Trophoblast cell (in vitro differentiated cells and primary cell): ENCODE results near the gene RAD51B.

Source experiments
- DNase-seq, 2 donors: peaks; one replicate each; pipeline ENCODE4 v3.0.0-alpha.2; 2016
- H2AFZ ChIP-seq: 2 replicates; pipeline ENCODE4 v1.6.1; 2013; ENCODE audit warnings: low read length, moderate library complexity, mild to moderate bottlenecking; ENCODE audit not compliant: insufficient read depth, poor library complexity
- H2AK5ac ChIP-seq: 2 replicates; pipeline ENCODE4 v1.6.1; 2013; ENCODE audit warnings: mild to moderate bottlenecking, low read length
- H2BK120ac ChIP-seq: 2 replicates; pipeline ENCODE4 v1.6.1; 2013; ENCODE audit warnings: low read length, mild to moderate bottlenecking, moderate library complexity; ENCODE audit not compliant: insufficient read depth, poor library complexity
- H2BK12ac ChIP-seq: 2 replicates; pipeline ENCODE4 v1.6.1; 2013; ENCODE audit warnings: mild to moderate bottlenecking, low read length, moderate library complexity
- H2BK5ac ChIP-seq: 2 replicates; pipeline ENCODE4 v1.6.1; 2013; ENCODE audit warnings: low read length, low read depth, moderate library complexity, mild to moderate bottlenecking; ENCODE audit not compliant: poor library complexity
- H3K14ac ChIP-seq: 2 replicates; pipeline ENCODE4 v1.6.1; 2013; ENCODE audit warnings: mild to moderate bottlenecking, low read length
- H3K18ac ChIP-seq: 2 replicates; pipeline ENCODE4 v1.6.1; 2013; ENCODE audit warnings: mild to moderate bottlenecking, low read length
- H3K23ac ChIP-seq: 2 replicates; pipeline ENCODE4 v1.6.1; 2013; ENCODE audit warnings: low read length
- H3K27ac ChIP-seq: 2 replicates; pipeline ENCODE4 v1.5.1; 2013; ENCODE audit warnings: low read depth, mild to moderate bottlenecking, inconsistent platforms, low read length, moderate library complexity
- H3K27me3 ChIP-seq: 2 replicates; pipeline ENCODE4 v1.6.1; 2013; ENCODE audit warnings: inconsistent platforms, mild to moderate bottlenecking, low read length, moderate library complexity; ENCODE audit not compliant: insufficient read depth
- H3K36me3 ChIP-seq, 2 experiments: 1 replicate in 1 of 2; 2 replicates in 1 of 2; pipeline ENCODE4 v1.6.1; 2013; ENCODE audit warnings: low read length in 2 of 2, mild to moderate bottlenecking in 2 of 2, moderate library complexity in 1 of 2; ENCODE audit not compliant: insufficient read depth in 2 of 2, control insufficient read depth in 1 of 2
- H3K4ac ChIP-seq: 2 replicates; pipeline ENCODE4 v1.6.1; 2013; ENCODE audit warnings: low read depth, mild to moderate bottlenecking, low read length, moderate library complexity
- H3K4me1 ChIP-seq, 2 experiments: 1 replicate in 1 of 2; 2 replicates in 1 of 2; pipeline ENCODE4 v1.6.1; 2013; ENCODE audit warnings: low read length in 2 of 2, mild to moderate bottlenecking in 2 of 2, moderate library complexity in 1 of 2; ENCODE audit not compliant: insufficient read depth in 2 of 2, control insufficient read depth in 1 of 2
- H3K4me2 ChIP-seq: 2 replicates; pipeline ENCODE4 v1.6.1; 2013; ENCODE audit warnings: inconsistent platforms, mild to moderate bottlenecking, low read length, moderate library complexity
- H3K4me3 ChIP-seq: 2 replicates; pipeline ENCODE4 v1.5.1; 2013; ENCODE audit warnings: mild to moderate bottlenecking, low read depth, low read length, inconsistent platforms
- H3K79me1 ChIP-seq: one replicate; pipeline ENCODE4 v1.6.1; 2013; ENCODE audit warnings: low read length
- H3K79me2 ChIP-seq: 2 replicates; pipeline ENCODE4 v1.6.1; 2013; ENCODE audit warnings: low read length, mild to moderate bottlenecking; ENCODE audit not compliant: control insufficient read depth, insufficient read depth, poor library complexity
- H3K9ac ChIP-seq: 2 replicates; pipeline ENCODE4 v1.6.1; 2013; ENCODE audit warnings: mild to moderate bottlenecking, low read length
- H3K9me3 ChIP-seq: 2 replicates; pipeline ENCODE4 v1.6.1; 2013; ENCODE audit warnings: low read depth, mild to moderate bottlenecking, control low read depth, inconsistent platforms, low read length; ENCODE audit not compliant: insufficient read depth
- H4K12ac ChIP-seq: 2 replicates; pipeline ENCODE4 v1.6.1; 2013; ENCODE audit warnings: low read depth, mild to moderate bottlenecking, low read length, moderate library complexity
- H4K8ac ChIP-seq: 2 replicates; pipeline ENCODE4 v1.6.1; 2013; ENCODE audit warnings: low read depth, mild to moderate bottlenecking, low read length, moderate library complexity
- H4K91ac ChIP-seq: one replicate; pipeline ENCODE4 v1.6.1; 2013; ENCODE audit warnings: low read depth, mild to moderate bottlenecking, low read length, moderate library complexity
- WGBS: extraction: QIAGEN DNeasy Blood & Tissue Kit; methylation state at CpG from one replicate; pipeline ENCODE4 v1.1.7; 2013; ENCODE audit warnings: missing lambda C conversion rate; ENCODE audit not compliant: insufficient read length, insufficient coverage; ENCODE audit errors: extremely low coverage; 5-methylcytosine and 5-hydroxymethylcytosine counted together

RAD51B gene

DNA sequence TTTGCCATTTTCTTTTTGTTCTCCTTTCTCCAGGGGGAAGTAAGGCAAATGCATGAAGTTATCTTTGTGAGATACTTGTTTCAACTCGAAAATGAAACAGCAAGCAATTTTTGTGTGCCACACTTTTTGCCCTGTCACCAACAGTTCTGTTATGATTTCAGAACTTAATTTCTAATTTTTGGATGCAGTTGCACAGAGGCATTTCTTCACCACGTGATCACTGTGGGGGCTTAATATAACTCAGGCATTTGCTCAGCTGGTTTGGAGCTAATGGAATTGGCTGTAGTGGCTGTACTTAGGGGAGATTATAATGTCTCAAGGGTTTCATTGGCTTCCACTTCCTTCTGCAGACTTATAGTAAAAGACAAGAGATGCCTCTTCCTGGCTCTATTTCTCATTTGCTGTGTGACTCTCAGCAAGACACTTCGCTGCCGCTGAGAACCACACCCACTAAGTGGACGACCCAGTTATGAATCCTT lies 452.4 kb downstream of the RAD51B start:
- no peak overlapping the region for H3K4ac ChIP-seq
- peaks cover 0 to 3% of the 10 kb centered on the region in 2 experiments for H3K36me3 ChIP-seq
- H4K12ac ChIP-seq: no peak overlapping the region
- H3K79me2 ChIP-seq: no peaks in the 10 kb centered on the region
- no peak overlapping the region for H3K9ac ChIP-seq
- no CpG with 5 or more reads among the region's 5 CpGs for WGBS
- no peak overlapping the region for H3K27ac ChIP-seq
- no peak overlapping the region for H3K4me2 ChIP-seq
- no peak overlapping the region for H2AK5ac ChIP-seq
- H2BK120ac ChIP-seq: no peak overlapping the region
- no peak overlapping the region for H4K8ac ChIP-seq
- H2AFZ ChIP-seq: no peak overlapping the region
- no peaks in the 10 kb centered on the region for H3K27me3 ChIP-seq
- no peak overlapping the region for H4K91ac ChIP-seq
- H2BK5ac ChIP-seq: peak overlapping the region; percentile 33
- H3K79me1 ChIP-seq: peaks cover 18% of the 10 kb centered on the region
- H2BK12ac ChIP-seq: peak overlapping the region; percentile 66
- H3K9me3 ChIP-seq: no peaks in the 10 kb centered on the region
- H3K4me3 ChIP-seq: no peak overlapping the region
- H3K18ac ChIP-seq: no peak overlapping the region
- H3K4me1 ChIP-seq: peaks cover 5% of the 10 kb centered on the region in 2 experiments
- H3K14ac ChIP-seq: no peak overlapping the region
- DNase-seq: no peak
- no peak overlapping the region for H3K23ac ChIP-seq

DNA sequence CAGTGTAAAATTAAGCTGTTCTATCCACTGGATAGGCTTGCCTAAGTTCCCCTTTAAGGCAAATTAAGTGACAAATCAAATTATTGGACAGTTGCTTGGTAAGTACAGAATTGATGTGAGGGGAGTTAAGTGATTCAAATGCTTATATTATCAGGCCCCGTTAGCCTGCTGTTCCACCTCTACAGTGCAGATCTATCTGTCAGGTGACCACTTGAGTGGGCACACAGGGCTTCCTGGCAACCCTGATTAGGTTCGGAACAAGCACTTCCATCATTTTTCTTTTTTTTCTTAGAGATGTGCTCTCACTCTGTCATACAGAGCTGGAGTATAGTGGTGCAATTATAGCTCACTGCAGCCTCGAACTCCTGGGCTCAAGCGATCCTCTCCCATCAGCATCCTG lies 453.8 kb downstream of the RAD51B start:
- no peak overlapping the region for H2BK5ac ChIP-seq
- no peak overlapping the region for H2BK120ac ChIP-seq
- no peaks in the 10 kb centered on the region for H3K27me3 ChIP-seq
- H3K79me2 ChIP-seq: no peaks in the 10 kb centered on the region
- H2AFZ ChIP-seq: no peak overlapping the region
- no peak overlapping the region for H2BK12ac ChIP-seq
- H3K4me3 ChIP-seq: no peak overlapping the region
- H3K27ac ChIP-seq: no peak overlapping the region
- peaks cover 0 to 3% of the 10 kb centered on the region in 2 experiments for H3K36me3 ChIP-seq
- peak overlapping the region; percentile 54 for H2AK5ac ChIP-seq
- peaks cover 22% of the 10 kb centered on the region for H3K79me1 ChIP-seq
- H3K9ac ChIP-seq: no peak overlapping the region
- no peak overlapping the region for H4K91ac ChIP-seq
- H3K14ac ChIP-seq: no peak overlapping the region
- H3K18ac ChIP-seq: no peak overlapping the region
- no peaks in the 10 kb centered on the region for H3K9me3 ChIP-seq
- no peak for DNase-seq
- peaks cover 5% of the 10 kb centered on the region in 2 experiments for H3K4me1 ChIP-seq
- H4K8ac ChIP-seq: no peak overlapping the region
- WGBS: no CpG with 5 or more reads among the region's 4 CpGs
- H3K4ac ChIP-seq: no peak overlapping the region
- no peak overlapping the region for H4K12ac ChIP-seq
- H3K4me2 ChIP-seq: no peak overlapping the region
- no peak overlapping the region for H3K23ac ChIP-seq

DNA sequence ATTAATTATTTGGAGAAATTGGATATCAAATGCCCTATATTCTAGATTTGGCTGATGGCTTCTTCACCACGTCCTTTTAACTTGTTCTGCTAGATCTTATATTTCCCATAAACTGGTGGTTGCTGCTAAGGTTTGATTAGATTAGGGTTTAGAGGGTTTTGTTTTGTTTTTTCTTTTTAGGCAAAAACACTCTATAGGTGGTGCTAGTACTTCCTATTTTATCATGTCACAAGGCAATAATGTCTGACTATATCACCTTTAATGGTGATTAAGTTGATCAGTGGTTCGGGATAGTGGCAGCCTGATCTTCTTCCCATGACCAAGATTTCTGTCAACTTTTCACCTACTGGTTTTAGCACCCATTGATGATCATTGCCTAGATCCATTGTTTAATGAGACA lies 455.1 kb downstream of the RAD51B start:
- Histone ChIP-seq H4K91ac (no peak overlapping the region), H2BK5ac (no peak overlapping the region), H3K79me2 (no peaks in the 10 kb centered on the region), H3K9me3 (no peaks in the 10 kb centered on the region), H3K27ac (no peak overlapping the region), H4K12ac (no peak overlapping the region), H2AK5ac (no peak overlapping the region), H3K4ac (no peak overlapping the region), H2BK12ac (no peak overlapping the region), H3K79me1 (peaks cover 18% of the 10 kb centered on the region), H3K27me3 (no peaks in the 10 kb centered on the region), H3K4me1 (peaks cover 5 to 6% of the 10 kb centered on the region in 2 experiments), H2BK120ac (no peak overlapping the region), H3K4me3 (no peak overlapping the region), H4K8ac (no peak overlapping the region), H3K4me2 (no peak overlapping the region), H3K18ac (no peak overlapping the region), H3K9ac (no peak overlapping the region), H3K14ac (no peak overlapping the region), H3K23ac (no peak overlapping the region), H2AFZ (no peak overlapping the region), H3K36me3 (no peaks in the 10 kb centered on the region)
- no peak for DNase-seq
- WGBS: no CpG with 5 or more reads among the region's 2 CpGs

DNA sequence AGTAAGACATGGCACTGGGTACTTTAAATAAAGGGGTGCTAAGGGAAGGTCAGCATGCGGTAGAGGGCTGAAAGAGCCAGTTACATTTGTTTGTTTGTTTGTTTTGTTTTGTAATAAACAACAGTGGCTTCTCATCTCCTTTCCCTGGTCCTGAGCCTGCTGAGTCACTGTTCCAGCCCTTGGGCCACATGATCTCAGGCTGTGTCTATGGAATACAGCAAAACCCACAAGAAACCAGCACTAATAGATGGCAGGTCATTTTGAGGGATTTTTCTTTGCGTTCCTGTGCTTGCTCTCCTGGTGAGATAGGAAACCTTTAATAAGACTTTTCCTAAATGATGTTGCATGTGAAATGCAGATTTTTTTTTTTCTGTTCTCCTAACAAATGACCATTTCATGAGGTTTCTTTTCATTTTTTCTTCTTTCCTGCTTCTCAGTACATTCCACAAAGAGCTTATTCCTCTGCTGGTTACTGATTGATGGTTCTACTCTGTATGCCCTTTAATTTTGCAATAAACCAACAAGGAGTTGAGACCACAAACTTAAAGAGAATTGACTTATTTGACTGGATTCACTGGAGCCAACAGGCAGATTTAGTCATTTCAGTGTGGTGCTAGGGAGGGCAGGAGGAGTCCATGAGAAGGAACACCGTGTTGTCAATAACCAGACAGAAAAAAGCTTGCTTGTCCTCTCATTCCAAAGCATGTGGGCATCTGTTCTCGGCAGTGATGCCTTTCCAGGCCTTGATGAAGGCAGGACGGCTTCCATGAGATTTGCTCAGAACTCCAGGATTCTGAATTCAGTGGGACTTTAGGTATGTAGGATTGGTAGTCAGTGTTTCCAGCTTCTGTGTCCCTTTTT lies 459.2 kb downstream of the RAD51B start:
- peaks cover 5 to 15% of the 10 kb centered on the region in 2 experiments for H3K4me1 ChIP-seq
- peak overlapping the region; percentile 97 for H4K91ac ChIP-seq
- H3K9ac ChIP-seq: no peak overlapping the region
- peak overlapping the region; percentile 78 for H3K14ac ChIP-seq
- H2BK5ac ChIP-seq: peak overlapping the region; percentile 83
- H3K79me1 ChIP-seq: peaks cover 22% of the 10 kb centered on the region
- peak overlapping the region; percentile 96 for H3K18ac ChIP-seq
- no peak overlapping the region for H3K4me2 ChIP-seq
- no peaks in the 10 kb centered on the region for H3K79me2 ChIP-seq
- peak overlapping the region; percentile 98 for H2BK12ac ChIP-seq
- H3K4ac ChIP-seq: peak overlapping the region; percentile 66
- no peak overlapping the region for H3K4me3 ChIP-seq
- WGBS: no CpG with 5 or more reads among the region's 5 CpGs
- no peaks in the 10 kb centered on the region for H3K9me3 ChIP-seq
- H3K23ac ChIP-seq: no peak overlapping the region
- no peaks in the 10 kb centered on the region for H3K36me3 ChIP-seq
- H3K27me3 ChIP-seq: no peaks in the 10 kb centered on the region
- H4K8ac ChIP-seq: peak overlapping the region; percentile 84
- peak overlapping the region; percentile 20 for H2AFZ ChIP-seq
- H4K12ac ChIP-seq: no peak overlapping the region
- peak overlapping the region; percentile 58 for H3K27ac ChIP-seq
- peak overlapping the region; percentile 78 for H2AK5ac ChIP-seq
- H2BK120ac ChIP-seq: peak overlapping the region; percentile 94
- peak; percentile 25 to 44 for DNase-seq
